ENCODE measurements around the gene GUCY1A2.

Gene GUCY1A2

DNA sequence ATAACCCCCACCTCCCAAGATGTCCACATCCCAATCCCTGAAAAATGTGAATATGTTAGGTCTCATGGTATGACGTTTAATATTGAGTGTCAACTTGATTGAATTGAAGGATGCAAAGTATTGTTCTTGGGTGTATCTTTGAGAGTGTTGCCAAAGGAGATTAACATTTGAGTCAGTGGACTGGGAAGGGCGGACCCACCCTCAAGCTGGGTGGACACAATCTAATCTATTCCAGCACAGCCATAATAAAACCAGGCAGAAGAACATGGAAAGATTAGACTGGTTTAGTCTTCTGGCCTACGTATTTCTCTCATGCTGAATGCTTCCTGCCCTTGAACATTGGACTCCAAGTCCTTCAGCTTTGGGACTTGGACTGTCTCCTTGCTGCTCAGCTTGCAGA, 315.5 kb downstream of the GUCY1A2 start:
- H3K4me3 Mint-ChIP-seq: no peak overlapping the region
- H3K27me3 Mint-ChIP-seq (ENCODE audit: low read depth): no peaks in the 10 kb centered on the region
- H3K4me1 Mint-ChIP-seq (ENCODE audit: low read depth): no peaks in the 10 kb centered on the region
- DNase-seq (ENCODE audit: low spot score): no peak
- no peak overlapping the region for H3K27ac Mint-ChIP-seq
- no peaks in the 10 kb centered on the region for H3K36me3 Mint-ChIP-seq (ENCODE audit: low read depth)
- no peaks in the 10 kb centered on the region for H3K9me3 Mint-ChIP-seq

DNA sequence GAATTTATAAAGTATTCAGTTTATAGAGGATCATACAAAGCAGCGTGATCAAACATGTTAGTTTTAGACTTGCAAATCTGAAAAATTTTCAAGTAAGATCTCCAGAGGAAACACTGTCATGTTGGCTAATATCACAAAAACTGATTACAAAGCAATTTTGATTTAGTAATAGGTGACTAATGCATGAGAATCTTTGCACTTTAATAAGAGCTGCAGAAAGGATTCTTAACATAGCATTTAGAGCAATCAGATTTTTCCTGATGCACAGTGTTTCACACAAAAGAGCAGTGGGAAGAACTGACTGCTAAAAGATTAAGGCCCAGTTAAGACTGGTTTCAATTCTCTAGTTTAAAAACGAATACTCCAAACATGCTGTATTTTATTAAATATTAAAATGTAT, 321.2 kb downstream of the GUCY1A2 start:
- Mint-ChIP-seq H3K36me3 (ENCODE audit: low read depth) (no peaks in the 10 kb centered on the region), H3K9me3 (peaks cover 7% of the 10 kb centered on the region), H3K4me3 (no peak overlapping the region), H3K27ac (no peak overlapping the region), H3K4me1 (ENCODE audit: low read depth) (no peaks in the 10 kb centered on the region), H3K27me3 (ENCODE audit: low read depth) (no peaks in the 10 kb centered on the region)
- DNase-seq (ENCODE audit: low spot score): no peak

DNA sequence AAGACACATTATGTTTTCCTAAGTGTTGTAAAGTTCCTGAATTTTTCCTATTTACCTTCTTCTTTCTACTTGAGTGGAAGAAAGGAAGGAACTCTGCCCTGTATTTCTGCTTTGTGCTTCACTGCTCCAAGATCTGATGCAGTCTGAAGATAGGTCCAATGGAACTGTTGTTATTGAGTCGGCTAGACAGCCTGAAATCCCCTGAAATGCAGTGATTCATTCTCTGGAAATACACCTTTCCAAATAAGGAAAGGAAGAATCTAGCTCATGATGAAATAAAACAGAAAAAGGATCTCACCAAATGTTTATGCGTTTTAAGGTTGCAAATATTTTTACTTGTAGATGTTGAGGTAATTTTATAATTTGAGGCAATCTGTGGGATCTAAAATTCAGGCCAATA, 322.8 kb downstream of the GUCY1A2 start:
- no peak overlapping the region for H3K27ac Mint-ChIP-seq
- no peak for DNase-seq (ENCODE audit: low spot score)
- H3K9me3 Mint-ChIP-seq: peaks cover 7% of the 10 kb centered on the region
- H3K4me1 Mint-ChIP-seq (ENCODE audit: low read depth): no peaks in the 10 kb centered on the region
- H3K27me3 Mint-ChIP-seq (ENCODE audit: low read depth): no peaks in the 10 kb centered on the region
- no peak overlapping the region for H3K4me3 Mint-ChIP-seq
- H3K36me3 Mint-ChIP-seq (ENCODE audit: low read depth): no peaks in the 10 kb centered on the region

DNA sequence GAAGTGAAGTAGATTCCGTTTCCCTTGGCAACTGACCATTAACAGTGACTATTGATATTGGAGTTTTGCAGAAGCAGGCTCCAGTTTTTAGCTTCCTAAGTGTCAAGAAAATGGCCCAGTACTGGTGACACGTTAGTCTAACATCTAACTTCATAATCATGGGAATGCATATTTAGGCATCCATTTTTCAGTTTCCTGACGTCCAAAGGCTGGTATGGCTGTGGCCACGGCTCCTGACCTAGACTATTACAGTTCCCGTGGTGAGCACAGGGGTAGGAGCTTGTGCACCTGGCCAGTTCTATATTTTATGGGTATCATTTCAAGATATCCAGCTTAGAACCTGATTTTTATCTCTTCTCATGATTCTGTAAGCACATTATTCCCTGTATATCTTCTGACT, 323.8 kb downstream of the GUCY1A2 start:
- Mint-ChIP-seq H3K27ac (no peak overlapping the region), H3K27me3 (ENCODE audit: low read depth) (no peaks in the 10 kb centered on the region), H3K9me3 (peaks cover 7% of the 10 kb centered on the region), H3K36me3 (ENCODE audit: low read depth) (no peaks in the 10 kb centered on the region), H3K4me1 (ENCODE audit: low read depth) (no peaks in the 10 kb centered on the region), H3K4me3 (no peak overlapping the region)
- DNase-seq (ENCODE audit: low spot score): no peak

DNA sequence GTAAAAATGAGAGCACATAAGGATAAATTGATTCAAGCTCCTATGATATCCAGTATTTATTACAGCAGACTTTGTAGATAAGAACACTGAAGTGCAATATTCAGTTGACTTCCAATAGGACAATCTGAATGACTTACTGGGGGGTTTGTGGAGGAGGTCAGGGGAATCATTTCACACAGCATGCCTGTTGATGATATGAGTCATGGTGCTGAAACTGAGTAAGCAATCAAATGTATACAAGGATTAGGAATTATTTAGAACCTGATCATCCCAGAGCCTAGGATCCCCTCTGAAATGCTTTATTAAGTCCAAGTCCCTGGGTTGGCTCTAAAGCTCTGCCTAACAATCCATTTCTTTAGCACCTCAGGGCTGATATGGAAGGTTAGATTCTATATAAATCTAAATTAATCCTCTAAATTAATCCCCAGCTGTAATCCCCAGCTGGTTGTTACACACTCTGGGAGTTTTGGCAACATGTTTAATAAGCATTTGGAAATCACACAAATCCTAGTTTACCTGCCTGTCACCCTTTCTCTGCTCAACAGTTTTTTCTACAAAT, 326.4 kb downstream of the GUCY1A2 start:
- Mint-ChIP-seq H3K36me3 (ENCODE audit: low read depth) (no peaks in the 10 kb centered on the region), H3K27ac (no peak overlapping the region), H3K4me3 (no peak overlapping the region), H3K4me1 (ENCODE audit: low read depth) (no peaks in the 10 kb centered on the region), H3K27me3 (ENCODE audit: low read depth) (no peaks in the 10 kb centered on the region), H3K9me3 (peaks cover 7% of the 10 kb centered on the region)
- no peak for DNase-seq (ENCODE audit: low spot score)

DNA sequence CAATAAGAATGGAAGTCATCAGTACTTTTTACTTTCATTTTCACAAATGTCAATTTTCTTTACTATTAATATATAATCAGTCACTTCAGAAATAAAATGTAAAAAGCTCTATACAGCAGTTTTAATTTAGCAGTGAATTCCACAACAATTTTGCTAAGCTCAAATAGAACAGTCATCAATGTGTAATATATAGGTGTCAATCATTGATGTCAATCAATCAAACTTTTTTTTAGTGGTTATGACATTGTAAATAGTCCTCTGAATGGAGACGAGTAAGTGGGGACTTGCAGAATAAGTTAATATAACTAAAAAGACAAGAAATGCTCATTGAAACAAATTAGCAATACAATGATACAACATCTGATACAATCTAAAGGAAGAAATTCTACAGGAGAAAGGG, 327.4 kb downstream of the GUCY1A2 start:
- DNase-seq (ENCODE audit: low spot score): no peak
- H3K9me3 Mint-ChIP-seq: peaks cover 7% of the 10 kb centered on the region
- no peaks in the 10 kb centered on the region for H3K4me1 Mint-ChIP-seq (ENCODE audit: low read depth)
- H3K27ac Mint-ChIP-seq: no peak overlapping the region
- H3K36me3 Mint-ChIP-seq (ENCODE audit: low read depth): no peaks in the 10 kb centered on the region
- H3K4me3 Mint-ChIP-seq: no peak overlapping the region
- H3K27me3 Mint-ChIP-seq (ENCODE audit: low read depth): no peaks in the 10 kb centered on the region

DNA sequence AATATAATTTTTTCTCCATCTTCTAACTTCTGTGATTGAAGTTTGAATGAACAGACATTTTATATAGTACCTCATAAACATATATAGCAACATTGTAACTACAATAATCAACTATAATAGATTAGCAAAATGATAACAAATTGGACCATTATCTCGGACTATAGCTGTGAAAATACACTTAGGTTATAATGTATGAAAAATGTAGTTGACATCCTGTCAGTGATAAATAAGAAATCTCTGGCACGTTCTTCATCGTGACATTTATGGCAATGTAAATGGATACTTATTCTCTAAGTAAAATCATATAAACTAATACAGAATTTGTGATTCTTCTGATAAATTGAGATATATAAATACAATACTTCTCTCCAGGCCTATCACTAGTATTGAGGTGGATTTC, 333.3 kb downstream of the GUCY1A2 start:
- Mint-ChIP-seq H3K27ac (no peak overlapping the region), H3K36me3 (ENCODE audit: low read depth) (no peaks in the 10 kb centered on the region), H3K9me3 (no peaks in the 10 kb centered on the region), H3K4me3 (no peak overlapping the region), H3K4me1 (ENCODE audit: low read depth) (no peaks in the 10 kb centered on the region), H3K27me3 (ENCODE audit: low read depth) (no peaks in the 10 kb centered on the region)
- no peak for DNase-seq (ENCODE audit: low spot score)

DNA sequence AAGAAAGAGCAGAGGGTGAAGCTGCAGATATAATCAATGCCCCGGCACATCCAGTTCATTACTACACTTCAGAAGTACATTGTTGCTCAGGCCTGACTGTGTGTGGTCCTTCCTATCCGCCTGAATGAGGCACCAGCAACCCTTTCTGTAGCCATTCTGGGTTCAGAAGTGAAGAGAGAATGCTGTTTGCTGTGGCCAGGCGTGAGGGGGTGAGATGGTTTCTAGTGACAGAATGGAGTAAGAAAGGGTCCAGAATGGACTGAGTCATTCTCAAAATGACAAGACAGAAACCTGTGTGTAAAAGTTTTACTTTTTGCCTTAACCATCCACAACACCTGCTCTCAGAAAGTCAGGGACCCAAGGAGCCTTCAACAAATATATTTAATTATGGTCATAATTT, 334.8 kb downstream of the GUCY1A2 start:
- Mint-ChIP-seq H3K36me3 (ENCODE audit: low read depth) (no peaks in the 10 kb centered on the region), H3K9me3 (no peaks in the 10 kb centered on the region), H3K27me3 (ENCODE audit: low read depth) (no peaks in the 10 kb centered on the region), H3K4me3 (no peak overlapping the region), H3K4me1 (ENCODE audit: low read depth) (no peaks in the 10 kb centered on the region), H3K27ac (no peak overlapping the region)
- DNase-seq (ENCODE audit: low spot score): no peak

DNA sequence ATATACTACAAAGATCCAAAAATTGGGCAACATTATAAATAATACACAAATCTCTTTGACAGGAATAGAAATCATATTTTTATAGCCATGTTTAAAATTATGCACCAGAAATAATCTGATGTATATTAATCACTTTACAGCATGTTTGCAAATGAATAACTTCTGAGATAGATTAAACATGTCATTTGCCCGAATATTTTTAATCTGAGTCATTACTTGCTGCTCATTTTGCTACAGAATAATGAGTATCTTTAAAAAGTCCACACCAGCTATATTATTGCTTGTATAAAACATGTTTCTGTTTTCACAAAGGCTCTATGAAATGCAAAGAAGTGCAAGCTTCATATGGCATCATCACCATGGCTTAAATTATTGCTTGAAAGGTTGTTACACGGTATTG, 336.8 kb downstream of the GUCY1A2 start:
- no peak overlapping the region for H3K4me3 Mint-ChIP-seq
- H3K36me3 Mint-ChIP-seq (ENCODE audit: low read depth): no peaks in the 10 kb centered on the region
- no peaks in the 10 kb centered on the region for H3K4me1 Mint-ChIP-seq (ENCODE audit: low read depth)
- no peak overlapping the region for H3K27ac Mint-ChIP-seq
- no peaks in the 10 kb centered on the region for H3K27me3 Mint-ChIP-seq (ENCODE audit: low read depth)
- no peaks in the 10 kb centered on the region for H3K9me3 Mint-ChIP-seq
- DNase-seq (ENCODE audit: low spot score): no peak

DNA sequence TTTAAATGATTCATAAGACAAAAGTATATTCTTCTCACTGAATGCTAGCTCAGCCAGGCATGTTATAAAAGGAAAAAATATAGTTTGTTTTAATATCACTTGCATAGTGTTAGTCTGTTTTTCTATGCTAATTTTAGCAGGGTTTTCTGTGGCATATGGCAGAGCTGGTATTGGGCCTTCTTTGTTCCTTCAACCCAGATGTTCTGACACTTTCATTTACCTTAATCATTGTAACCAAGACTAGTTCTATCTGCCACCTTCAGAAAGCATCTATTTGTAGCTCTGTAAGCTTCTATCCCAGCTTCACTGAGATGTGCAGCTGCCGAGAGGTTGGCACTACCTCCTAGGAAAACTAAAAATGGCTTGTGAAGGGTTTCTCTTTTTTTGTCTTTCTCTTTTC, 338.7 kb downstream of the GUCY1A2 start:
- no peaks in the 10 kb centered on the region for H3K4me1 Mint-ChIP-seq (ENCODE audit: low read depth)
- DNase-seq (ENCODE audit: low spot score): no peak
- H3K36me3 Mint-ChIP-seq (ENCODE audit: low read depth): no peaks in the 10 kb centered on the region
- no peak overlapping the region for H3K27ac Mint-ChIP-seq
- no peaks in the 10 kb centered on the region for H3K9me3 Mint-ChIP-seq
- H3K4me3 Mint-ChIP-seq: no peak overlapping the region
- H3K27me3 Mint-ChIP-seq (ENCODE audit: low read depth): no peaks in the 10 kb centered on the region

DNA sequence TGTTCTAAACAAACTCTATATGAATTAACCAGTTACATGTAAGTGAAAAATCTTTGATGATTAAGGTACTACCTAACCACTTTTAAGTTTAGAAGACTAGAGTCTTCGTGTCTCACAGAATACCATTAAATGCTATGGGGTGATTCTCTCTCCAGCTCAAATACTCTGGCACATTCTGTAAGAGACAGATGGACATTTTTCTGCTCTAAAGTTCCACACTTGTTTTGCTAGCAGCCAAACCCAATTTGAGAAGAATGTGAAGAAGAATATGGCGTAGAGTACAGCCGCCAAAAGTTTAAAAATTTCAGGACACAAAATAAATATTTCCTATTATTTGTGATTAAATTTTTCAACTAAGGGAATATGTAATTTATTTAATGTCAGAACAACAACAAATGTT, 339.1 kb downstream of the GUCY1A2 start:
- H3K36me3 Mint-ChIP-seq (ENCODE audit: low read depth): no peaks in the 10 kb centered on the region
- no peak for DNase-seq (ENCODE audit: low spot score)
- H3K4me1 Mint-ChIP-seq (ENCODE audit: low read depth): no peaks in the 10 kb centered on the region
- no peak overlapping the region for H3K4me3 Mint-ChIP-seq
- no peak overlapping the region for H3K27ac Mint-ChIP-seq
- no peaks in the 10 kb centered on the region for H3K27me3 Mint-ChIP-seq (ENCODE audit: low read depth)
- H3K9me3 Mint-ChIP-seq: no peaks in the 10 kb centered on the region

DNA sequence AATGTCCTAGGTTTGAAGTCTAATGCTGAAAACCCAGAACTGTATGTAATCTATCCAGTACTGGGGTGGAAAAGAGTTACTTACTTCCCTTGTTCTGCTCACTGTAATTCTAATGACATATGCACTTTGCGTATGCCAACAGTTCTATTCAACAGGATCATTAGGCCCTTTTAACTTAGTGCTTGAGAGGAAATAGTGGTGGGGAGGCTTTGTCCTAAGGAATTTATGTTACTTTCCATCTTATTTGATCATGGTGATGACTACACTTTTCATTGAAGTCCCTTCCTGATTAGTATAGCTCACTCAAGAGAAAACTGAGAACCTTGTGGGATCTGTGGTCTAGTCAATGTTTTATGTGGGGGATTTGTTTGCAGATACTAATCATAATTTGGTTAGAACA, 348.2 kb downstream of the GUCY1A2 start:
- no peak overlapping the region for H3K4me3 Mint-ChIP-seq
- DNase-seq (ENCODE audit: low spot score): no peak
- H3K9me3 Mint-ChIP-seq: peaks cover 8% of the 10 kb centered on the region
- H3K4me1 Mint-ChIP-seq (ENCODE audit: low read depth): no peaks in the 10 kb centered on the region
- no peaks in the 10 kb centered on the region for H3K27me3 Mint-ChIP-seq (ENCODE audit: low read depth)
- H3K36me3 Mint-ChIP-seq (ENCODE audit: low read depth): no peaks in the 10 kb centered on the region
- no peak overlapping the region for H3K27ac Mint-ChIP-seq

DNA sequence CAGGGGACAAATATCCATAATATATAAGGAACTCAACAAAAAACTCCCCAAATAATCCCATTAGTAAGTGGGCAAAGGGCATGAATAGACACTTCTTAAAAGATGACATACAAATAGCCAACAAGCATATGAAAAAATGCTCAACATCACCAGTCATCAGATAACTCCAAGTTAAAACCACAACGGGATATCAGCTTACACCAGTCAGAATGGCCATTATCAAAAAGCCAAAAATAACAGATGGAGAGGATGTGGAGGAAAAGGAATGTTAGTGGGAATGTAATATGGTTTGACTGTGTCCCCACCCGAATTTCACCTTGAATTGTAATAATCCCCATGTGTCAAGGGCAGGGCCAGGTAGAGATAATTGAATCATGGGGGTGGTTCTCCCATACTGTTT, 350.1 kb downstream of the GUCY1A2 start:
- no peak overlapping the region for H3K27ac Mint-ChIP-seq
- H3K9me3 Mint-ChIP-seq: peaks cover 8% of the 10 kb centered on the region
- no peak for DNase-seq (ENCODE audit: low spot score)
- no peaks in the 10 kb centered on the region for H3K4me1 Mint-ChIP-seq (ENCODE audit: low read depth)
- H3K4me3 Mint-ChIP-seq: no peak overlapping the region
- no peaks in the 10 kb centered on the region for H3K36me3 Mint-ChIP-seq (ENCODE audit: low read depth)
- H3K27me3 Mint-ChIP-seq (ENCODE audit: low read depth): no peaks in the 10 kb centered on the region

DNA sequence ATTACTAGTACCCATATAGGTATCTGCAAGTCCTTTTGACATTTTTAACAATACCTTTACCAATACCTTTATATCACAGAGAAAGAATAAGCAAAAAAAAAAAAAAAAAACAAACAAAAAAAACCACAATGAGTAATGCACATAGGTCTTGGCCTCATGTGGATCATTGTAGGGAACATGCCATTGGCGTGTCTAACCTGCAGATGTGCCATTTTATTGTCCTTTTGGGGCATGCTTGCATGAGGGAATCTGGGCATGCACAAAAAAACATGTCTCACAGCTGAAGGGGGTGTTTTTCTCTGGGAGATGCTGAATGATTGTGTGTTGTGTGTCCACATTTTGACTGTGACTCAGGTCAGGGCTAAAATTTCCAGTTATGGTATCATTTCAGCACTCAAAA, 361.6 kb downstream of the GUCY1A2 start:
- Mint-ChIP-seq H3K27me3 (ENCODE audit: low read depth) (no peaks in the 10 kb centered on the region), H3K36me3 (ENCODE audit: low read depth) (no peaks in the 10 kb centered on the region), H3K9me3 (peaks cover 2% of the 10 kb centered on the region), H3K27ac (no peak overlapping the region), H3K4me1 (ENCODE audit: low read depth) (no peaks in the 10 kb centered on the region), H3K4me3 (no peak overlapping the region)
- no peak for DNase-seq (ENCODE audit: low spot score)

DNA sequence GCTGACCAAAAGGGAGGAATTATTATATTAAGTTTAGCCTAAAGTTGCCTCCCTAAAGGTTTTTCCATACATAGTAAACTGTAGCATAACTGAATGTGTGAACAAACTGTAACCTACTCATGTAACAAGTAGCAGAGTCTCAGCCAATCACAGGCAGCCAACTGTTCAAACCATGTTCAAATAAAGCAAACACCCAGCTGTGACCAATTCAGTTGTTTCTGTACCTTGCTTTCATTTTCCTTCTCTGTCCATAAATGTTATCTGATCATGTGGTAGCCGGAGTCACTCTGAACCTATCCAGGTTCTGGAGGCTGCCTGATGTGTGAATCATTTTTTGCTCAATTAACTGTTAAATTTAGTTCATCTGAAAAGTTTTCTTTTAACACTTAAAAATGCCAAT, 373.5 kb downstream of the GUCY1A2 start:
- DNase-seq (ENCODE audit: low spot score): no peak
- no peaks in the 10 kb centered on the region for H3K36me3 Mint-ChIP-seq (ENCODE audit: low read depth)
- no peak overlapping the region for H3K4me3 Mint-ChIP-seq
- no peaks in the 10 kb centered on the region for H3K4me1 Mint-ChIP-seq (ENCODE audit: low read depth)
- no peaks in the 10 kb centered on the region for H3K27me3 Mint-ChIP-seq (ENCODE audit: low read depth)
- H3K9me3 Mint-ChIP-seq: peaks cover 15% of the 10 kb centered on the region
- H3K27ac Mint-ChIP-seq: no peak overlapping the region

Measured in T-helper 2 cell treated with Interferon-gamma antibody and Interleukin-4, amounts not matched to agents 5 μg/mL and 100 μg/mL, for 36 hours (primary cell).